Measurements from ENCODE around the gene COBL.

The COBL gene

DNA sequence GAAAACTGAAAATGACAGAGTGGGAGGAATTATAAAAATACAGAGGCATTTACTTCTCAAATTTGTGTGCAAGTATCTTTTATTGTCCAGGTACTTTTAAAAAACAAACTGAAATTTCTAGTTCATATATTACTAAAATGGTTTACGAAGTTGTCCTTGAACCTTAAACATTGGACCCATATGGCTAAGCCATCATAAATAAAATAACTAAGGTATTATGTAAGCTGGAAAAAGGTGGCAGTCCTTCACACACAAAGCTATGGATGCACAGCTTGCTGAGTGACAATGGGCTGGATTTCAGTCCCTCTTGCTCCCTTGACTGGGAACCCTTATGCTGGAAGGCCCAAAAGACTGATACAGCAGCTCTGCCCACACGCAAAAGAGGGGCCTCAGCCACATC, 66.1 kb downstream of the COBL start:
- DNase-seq = no peak

- DNase-seq = no peak
Measured at GRCh38 chr7:51249991-51250390, 66.6 kb downstream of the COBL start.

DNA sequence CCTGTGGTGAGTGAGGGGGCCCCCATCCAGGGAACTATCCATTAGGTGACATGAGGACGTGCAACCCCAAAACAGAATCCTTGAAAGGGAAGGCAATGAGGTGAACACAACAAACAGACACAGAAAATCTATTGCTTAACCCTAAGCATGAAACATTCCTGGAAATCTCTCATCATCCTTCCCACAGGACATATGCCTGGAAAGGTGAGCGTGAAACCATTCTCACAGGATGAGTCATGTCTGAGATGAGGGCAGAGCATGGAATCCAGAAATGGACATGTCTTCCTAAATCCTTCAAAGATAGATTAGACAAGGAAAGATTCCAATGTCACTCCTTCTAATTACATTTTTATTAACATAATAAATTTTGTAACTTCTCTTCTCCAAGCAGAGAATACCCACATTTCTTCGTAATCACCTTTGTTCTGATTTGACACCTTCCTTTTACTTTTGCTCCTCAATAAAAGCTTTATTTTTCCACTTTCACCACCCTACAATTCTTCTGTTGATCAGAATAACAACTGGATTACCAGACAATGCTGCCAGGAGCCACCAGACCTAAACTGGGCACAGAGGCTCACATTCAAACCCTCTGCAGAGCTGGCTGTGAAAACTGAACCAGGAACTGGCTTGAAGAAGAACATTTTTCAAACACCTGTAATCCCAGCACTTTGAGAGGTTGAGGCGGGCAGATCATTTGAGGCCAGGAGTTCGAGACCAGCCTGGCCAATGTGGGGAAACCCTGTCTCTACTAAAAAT, 67.2 kb downstream of the COBL start:
- DNase-seq = no peak

- DNase-seq = no peak
Measured at GRCh38 chr7:51246258-51247245, 70.1 kb downstream of the COBL start.

DNA sequence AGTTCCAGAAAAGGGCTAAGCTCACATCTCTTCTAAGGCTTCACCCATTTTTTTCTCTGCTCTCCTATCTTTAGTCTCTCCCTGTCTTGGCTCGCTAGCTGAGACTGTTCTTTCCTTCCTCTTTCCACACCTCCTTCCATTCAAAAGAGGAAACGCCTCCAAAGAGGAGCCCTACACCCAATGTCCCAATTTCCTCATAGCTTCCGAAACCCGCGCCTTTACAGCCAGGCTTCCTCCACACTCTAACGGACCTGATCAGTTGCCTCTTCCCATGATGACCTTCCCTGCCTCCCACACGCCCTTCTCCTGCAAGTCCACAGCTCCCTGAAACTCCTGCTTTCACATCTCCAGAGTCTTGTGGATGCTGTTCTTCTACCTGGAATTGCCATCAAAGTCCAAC, 71.7 kb downstream of the COBL start:
- no peak for DNase-seq

DNA sequence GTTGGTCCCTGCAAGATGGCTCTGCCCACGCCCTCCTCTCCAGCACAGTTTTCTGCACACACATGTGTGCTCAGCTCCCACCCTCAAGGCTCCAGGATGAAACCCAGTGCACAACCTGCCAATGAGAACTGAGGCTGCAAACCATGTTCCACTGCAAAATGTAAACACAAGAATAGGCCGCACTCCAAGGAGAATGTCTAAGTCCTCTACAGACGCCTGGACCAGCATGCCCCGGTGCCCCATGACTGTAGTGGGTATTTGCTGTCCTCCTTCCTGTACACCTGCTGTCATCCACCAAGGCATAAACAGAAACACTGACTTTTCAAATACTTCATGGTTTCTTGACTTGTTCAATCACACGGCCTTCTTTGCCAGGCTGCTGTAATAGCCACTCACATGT, 72.6 kb downstream of the COBL start:
- DNase-seq = no peak

GRCh38 chr7:51243631-51244030, 73.0 kb downstream of the COBL start:
- no peak for DNase-seq

- no peak for DNase-seq
Measured at GRCh38 chr7:51242881-51243518, 73.6 kb downstream of the COBL start.

DNA sequence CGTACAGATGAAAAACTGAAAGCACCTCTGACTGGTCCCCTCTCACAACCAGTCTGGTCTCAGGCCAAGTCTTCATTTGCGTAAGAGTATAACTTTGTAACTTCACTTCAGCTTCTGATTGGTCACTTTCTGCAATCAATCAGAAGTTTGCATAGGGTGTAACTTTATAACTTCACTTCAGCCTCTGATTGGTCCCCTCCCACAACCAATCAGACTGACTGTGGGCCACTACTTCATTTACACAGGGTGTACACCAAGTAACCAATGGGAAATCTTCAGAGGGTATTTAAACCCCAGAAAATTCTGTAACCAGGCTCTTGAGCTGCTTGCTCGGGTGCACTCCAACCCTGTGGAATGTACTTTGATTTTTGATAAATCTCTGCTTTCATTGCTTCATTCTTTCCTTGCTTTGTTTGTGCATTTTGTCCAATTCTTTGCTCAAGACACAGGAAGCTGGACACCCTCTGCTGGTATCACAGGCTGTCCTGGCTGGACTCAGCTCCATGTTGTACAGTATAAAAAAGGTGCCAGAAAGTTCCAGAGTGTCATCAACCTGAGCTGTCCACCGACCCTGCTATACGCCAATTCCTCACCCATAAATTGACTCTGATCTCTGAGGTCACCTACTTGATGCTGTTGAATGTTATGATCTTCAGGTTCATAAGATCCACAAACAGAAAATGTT, 74.5 kb downstream of the COBL start:
- no peak for DNase-seq

DNA sequence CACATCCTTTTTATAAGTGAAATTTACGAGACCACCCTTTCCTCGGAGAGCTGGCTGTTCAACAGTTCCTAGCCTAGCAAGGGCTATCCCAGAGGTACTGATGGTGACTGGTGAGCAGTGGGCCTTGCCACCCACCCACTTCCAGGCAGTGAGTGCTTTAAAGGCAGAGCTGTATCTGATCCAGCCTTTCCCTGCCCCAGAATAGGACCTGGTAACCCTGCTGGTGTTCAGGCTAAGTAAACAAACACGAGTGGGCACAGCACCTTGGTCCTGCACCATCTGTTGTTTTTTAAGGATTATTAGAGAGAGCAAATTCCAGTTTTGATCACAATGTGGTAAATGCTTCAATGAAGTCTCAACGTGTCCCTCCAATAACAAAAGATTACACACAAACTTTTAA, 75.7 kb downstream of the COBL start:
- no peak for DNase-seq

DNA sequence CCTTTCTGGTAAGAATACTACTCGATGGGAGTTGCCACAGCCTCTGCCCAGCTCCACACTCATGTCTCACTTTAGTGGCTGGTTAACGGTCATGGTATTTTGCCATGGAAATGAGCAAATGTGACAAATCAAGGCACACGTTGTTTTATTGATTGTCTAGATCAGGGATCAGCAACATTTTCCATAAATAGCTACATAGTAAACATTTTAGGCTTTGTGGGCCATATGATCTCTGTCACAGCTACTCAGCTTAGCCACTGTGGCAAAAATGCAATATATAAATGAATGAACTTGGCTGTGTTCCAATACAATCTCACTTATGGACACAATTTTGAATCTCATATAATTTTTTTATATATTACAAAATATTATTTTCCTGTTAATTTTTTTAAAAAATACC, 76.9 kb downstream of the COBL start:
- DNase-seq = no peak

DNA sequence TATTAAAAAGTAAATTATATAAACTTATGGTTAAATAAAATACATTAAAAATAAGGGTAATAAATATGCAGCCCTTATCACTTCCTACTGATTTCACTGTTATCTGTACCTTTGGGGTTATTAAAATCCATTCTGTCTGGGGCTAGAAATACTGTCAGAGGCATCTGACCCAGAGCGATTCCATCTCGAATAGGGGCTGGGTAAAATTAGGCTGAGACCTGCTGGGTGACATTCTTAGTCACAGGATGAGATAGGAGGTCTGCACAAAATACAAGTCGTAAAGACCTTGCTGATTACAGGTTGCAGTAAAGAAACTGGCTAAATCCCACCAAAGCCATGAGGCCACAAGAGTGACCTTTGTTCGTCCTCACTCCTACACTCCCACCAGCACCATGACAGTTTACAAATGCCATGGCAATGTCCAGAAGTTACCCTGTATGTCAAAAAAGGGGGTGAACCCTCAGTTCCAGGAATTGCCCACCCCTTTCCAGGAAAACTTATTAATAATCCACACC, 77.6 kb downstream of the COBL start:
- DNase-seq = no peak

DNA sequence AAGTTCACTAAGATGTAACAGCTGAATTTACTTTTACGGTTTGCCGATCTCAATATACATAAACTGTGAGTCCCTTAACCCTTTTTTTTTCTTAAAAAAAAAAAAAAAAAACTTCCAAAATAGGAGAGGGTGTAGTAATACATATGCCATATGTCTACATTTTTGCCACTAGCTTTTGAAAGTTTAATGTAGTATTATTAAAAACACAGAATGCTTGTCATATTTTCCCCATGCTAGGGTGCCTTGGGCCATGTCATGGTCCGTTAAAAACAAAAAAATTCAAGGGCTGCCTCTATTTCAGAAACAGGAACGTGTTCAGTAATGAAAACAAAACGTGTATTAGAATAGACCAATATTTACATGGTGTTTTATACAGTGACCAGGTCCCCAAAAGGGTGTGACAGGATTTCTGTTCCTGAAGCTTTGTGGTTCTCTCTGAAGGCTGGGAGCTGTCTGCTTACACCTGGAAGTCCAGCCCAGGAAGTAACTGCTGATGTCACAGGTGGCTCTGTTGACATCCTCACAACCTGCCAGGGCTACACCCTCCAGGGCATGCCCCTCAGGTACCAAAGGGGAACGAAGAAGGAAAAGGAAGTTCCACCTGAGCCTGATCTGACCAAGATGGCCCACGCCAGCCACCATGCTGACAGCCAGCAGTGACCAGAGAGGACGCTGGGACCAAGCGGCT, 79.0 kb downstream of the COBL start:
- DNase-seq = no peak

DNA sequence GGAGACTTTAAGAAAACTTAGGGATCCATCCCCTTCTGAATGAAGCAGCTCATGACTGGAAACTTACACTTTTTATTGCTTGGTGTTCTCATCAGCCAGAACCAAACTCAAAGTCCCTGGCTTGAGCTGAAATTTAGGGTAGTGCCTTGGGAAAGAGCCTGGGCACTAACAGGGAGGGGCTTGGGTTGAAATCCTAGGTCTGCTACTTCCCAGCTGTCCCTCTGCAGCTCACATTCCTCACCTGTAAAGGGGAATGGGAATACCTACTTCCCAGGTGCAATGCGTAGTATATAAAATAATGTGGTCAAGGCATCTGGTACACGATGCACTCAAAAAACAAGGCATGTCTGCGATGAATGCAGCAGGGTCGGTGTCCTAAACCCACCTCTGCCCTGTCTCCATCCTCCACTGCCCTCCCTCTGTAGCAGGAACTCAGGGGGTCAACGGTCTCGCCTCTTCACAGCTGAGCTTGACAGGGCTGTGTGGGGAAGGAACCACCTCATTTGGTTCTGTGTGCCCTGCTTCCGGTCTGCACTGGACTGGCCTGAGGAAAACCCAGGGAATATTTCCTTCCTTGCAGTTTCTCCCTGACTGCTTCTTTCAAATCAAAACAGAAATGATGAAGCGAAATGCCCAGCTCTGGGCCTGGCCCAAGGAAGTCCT, 80.0 kb downstream of the COBL start:
- DNase-seq = no peak

GRCh38 chr7:51235593-51236313, 80.9 kb downstream of the COBL start:
- DNase-seq = no peak

DNA sequence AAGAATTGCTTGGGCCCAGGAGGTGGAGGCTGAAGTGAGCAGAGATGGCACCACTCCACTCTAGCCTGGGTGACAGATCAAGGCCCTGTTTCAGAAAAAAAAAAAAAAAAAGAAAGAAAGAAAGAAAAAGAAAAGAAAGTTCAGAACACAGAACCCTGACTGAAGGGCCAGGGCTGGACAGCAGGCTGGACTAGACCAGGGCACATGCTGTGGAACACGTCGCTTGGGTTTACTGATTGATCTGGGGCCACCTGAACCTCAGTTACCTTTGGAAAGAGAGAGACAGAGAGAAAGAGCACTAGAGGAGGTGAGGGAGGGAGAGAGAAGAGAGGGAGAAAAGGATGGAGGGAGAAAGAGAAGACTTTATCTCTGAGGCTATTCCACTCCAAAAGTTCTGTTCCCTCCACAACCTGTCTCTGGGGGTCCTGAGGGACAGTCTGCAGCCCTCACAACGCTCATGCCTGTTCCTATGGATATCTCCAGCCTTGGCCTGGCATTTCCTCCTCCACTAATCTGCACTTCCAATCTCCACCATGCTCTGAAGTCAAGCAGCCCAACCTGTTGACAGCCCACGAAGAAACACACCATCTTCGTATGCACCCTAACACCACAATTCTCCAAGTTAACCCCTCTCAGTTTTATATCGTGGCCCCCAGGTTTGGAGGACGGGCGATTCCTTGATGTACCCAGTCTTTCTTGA, 81.8 kb downstream of the COBL start:
- DNase-seq = no peak

- no peak for DNase-seq
Measured at GRCh38 chr7:51234139-51234538, 82.5 kb downstream of the COBL start.

DNA sequence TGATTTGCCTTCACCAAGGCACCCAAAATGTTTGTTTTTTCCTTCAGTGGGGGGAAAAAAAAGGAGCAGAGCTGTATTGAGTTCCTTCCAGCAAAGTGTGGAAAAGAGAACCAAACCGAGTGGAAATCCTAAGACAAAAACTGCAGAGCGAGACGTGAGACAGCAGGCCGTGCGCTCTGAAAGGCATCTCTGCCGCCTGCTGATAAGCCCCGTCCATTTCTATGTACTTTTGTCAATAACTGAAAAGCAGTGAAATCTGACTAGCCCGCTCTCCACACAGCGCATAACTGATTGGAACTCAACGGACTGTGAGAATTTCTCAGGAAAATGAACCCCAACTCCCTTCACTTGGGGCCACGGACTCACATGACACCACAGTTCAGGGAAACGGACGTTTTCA, 83.2 kb downstream of the COBL start:
- DNase-seq = no peak

DNA sequence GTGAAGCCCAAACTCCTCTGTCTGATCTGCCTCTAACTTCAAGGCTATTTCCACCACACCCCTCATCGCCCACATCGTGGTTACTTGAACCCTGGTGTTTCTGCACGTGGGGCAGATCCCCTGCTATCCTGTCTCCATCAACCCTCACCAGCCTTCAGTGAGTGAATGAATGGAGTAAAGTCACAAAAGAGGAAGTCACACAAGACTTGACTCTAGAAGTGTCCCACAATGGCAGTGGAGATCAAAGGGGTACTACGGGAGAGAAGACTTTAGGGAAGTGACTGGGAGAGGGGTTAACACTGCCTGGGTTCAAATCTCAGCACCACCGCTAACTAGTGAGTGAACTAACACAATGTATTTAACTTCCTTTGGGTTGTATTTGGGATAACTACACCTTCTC, 85.9 kb downstream of the COBL start:
- no peak for DNase-seq

- no peak for DNase-seq
Measured at GRCh38 chr7:51230324-51230625, 86.3 kb downstream of the COBL start.
